ENCODE results near the gene HS3ST5.

The HS3ST5 gene

DNA sequence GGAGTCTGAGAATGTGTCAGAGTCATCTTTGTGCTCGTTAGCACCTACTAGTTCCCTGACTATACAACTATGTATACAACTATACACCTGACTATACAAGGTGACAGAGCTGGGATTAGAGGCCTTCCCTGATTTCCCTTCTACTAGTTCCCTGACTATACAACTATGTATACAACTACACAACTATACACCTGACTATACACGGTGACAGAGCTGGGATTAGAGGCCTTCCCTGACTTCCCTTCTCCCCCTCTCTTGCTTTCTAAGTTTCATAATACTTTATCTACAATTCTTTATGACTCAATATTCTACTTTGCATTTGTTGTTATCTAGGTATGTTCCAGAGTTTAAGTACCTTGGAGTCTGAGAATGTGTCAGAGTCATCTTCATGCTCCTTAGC, 68.0 kb downstream of the HS3ST5 start:
- in situ Hi-C loops (cut with MboI; ENCODE audit: low pct_unique_long_range_greater_than_20kb, low sequenced_read_pairs, unreplicated experiment), result no loop called here
- TF ChIP-seq, protein P1, sequence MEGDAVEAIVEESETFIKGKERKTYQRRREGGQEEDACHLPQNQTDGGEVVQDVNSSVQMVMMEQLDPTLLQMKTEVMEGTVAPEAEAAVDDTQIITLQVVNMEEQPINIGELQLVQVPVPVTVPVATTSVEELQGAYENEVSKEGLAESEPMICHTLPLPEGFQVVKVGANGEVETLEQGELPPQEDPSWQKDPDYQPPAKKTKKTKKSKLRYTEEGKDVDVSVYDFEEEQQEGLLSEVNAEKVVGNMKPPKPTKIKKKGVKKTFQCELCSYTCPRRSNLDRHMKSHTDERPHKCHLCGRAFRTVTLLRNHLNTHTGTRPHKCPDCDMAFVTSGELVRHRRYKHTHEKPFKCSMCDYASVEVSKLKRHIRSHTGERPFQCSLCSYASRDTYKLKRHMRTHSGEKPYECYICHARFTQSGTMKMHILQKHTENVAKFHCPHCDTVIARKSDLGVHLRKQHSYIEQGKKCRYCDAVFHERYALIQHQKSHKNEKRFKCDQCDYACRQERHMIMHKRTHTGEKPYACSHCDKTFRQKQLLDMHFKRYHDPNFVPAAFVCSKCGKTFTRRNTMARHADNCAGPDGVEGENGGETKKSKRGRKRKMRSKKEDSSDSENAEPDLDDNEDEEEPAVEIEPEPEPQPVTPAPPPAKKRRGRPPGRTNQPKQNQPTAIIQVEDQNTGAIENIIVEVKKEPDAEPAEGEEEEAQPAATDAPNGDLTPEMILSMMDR (IDR thresholded peaks at IDR 0.05; ENCODE audit: extremely low read depth, insufficient read depth, missing control alignments), result no peak
- no peak for DNase-seq (ENCODE audit: low spot score)

DNA sequence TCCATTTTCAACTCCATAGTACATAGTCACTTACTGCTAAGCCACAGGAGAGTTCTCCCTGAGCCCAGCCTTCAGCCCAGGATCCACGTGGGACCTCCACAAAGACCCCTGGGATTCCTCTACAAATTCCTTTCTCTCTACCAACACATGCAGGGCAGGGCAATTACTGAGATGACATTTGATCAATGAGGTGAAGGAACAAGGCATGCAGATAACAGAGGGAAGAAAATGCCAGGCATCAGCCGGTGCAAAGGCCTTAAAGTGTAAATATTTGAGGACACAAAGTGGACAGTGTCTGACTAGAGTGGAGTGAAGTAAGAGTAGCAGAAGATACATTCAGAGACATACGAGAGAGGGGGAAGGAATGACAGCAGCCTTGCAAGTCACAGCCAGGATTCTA, 70.2 kb downstream of the HS3ST5 start:
- in situ Hi-C loops (cut with MboI; ENCODE audit: low pct_unique_long_range_greater_than_20kb, low sequenced_read_pairs, unreplicated experiment), result no loop called here
- DNase-seq (ENCODE audit: low spot score), result no peak
- TF ChIP-seq, protein P1 (IDR thresholded peaks at IDR 0.05; ENCODE audit: extremely low read depth, insufficient read depth, missing control alignments), result no peak

DNA sequence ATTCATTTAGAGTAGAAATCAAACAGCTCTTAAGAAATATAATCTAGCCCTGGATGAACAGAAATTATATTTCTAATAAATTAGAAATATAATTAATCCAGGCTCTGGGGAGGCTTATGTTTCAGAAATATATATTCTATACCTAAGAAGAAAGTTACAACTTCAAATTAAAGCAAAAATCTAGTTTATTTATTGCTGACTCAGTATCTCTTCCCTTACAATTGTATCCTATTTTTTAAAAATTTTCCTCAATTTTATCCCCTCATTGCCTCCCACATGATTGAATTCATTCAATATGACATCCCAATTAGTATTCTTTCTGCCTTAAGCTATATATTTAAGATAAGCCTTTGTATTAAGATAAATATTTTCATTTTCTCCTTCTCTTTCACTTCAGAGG, 71.4 kb downstream of the HS3ST5 start:
- DNase-seq (ENCODE audit: low spot score), result no peak
- in situ Hi-C loops (cut with MboI; ENCODE audit: low pct_unique_long_range_greater_than_20kb, low sequenced_read_pairs, unreplicated experiment), result no loop called here
- TF ChIP-seq, protein P1 (IDR thresholded peaks at IDR 0.05; ENCODE audit: extremely low read depth, insufficient read depth, missing control alignments), result no peak

DNA sequence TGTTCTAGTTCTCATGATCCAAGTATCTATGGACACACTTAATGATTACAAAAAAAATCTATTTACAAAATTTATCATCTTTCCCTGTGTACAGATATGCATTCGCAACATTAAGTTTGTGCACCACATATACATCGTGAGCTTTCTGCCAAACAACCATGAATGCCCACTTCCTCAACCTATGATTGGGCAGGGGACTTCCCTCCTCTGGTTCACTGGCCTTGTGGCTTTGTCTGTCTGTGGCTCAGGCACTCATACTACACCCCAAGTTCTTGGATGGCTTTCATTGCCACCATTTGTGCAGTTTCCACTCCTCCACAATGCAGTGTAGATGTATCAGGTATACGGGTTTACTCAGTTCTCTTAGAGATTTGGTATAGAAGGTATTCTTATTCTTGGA, 74.9 kb downstream of the HS3ST5 start:
- no peak for DNase-seq (ENCODE audit: low spot score)
- in situ Hi-C loops (cut with MboI; ENCODE audit: low pct_unique_long_range_greater_than_20kb, low sequenced_read_pairs, unreplicated experiment), result no loop called here
- TF ChIP-seq, protein P1 (IDR thresholded peaks at IDR 0.05; ENCODE audit: extremely low read depth, insufficient read depth, missing control alignments), result no peak

DNA sequence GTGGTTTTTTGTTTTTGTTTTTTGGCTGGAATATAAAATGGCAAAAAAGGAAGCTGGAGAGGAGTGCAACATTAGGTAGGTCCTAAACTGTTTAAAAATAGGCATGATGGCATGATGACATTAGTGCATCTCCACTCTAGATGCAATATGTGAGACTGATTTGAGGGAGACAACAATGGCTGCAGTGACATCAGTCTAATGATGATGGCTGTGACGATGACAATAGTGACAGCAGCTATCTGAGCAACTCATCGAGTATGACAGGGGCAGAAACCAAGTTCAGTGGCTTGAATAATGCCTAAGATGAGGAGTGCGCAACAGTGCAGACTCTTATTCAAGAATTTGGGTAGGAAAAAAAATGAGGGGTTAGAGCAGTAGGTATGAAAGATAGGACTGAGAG, 82.0 kb downstream of the HS3ST5 start:
- TF ChIP-seq, protein P1 (IDR thresholded peaks at IDR 0.05; ENCODE audit: extremely low read depth, insufficient read depth, missing control alignments), result no peak
- in situ Hi-C loops (cut with MboI; ENCODE audit: low pct_unique_long_range_greater_than_20kb, low sequenced_read_pairs, unreplicated experiment), result no loop called here
- DNase-seq (ENCODE audit: low spot score), result no peak

DNA sequence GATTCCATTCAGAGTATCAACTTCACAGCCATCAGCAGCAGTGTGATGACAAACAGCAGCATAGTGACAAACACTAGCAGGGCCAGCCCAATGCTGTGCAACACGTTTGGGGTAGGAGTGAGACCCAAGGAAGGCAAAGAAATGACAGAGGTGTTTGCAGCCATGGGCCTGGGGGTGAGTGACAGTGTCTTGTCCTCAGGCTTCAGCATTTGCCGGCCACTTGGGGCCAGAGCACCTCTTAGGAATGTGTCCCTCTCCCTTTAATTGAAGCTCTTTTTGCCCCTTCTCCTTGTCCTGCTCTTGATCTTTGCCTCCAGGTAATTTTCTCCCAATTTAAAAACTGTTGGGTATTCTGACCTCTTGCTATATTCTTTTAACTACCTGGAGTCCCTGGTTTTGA, 84.4 kb downstream of the HS3ST5 start:
- TF ChIP-seq, protein P1 (IDR thresholded peaks at IDR 0.05; ENCODE audit: extremely low read depth, insufficient read depth, missing control alignments), result no peak
- no peak for DNase-seq (ENCODE audit: low spot score)
- in situ Hi-C loops (cut with MboI; ENCODE audit: low pct_unique_long_range_greater_than_20kb, low sequenced_read_pairs, unreplicated experiment), result no loop called here

DNA sequence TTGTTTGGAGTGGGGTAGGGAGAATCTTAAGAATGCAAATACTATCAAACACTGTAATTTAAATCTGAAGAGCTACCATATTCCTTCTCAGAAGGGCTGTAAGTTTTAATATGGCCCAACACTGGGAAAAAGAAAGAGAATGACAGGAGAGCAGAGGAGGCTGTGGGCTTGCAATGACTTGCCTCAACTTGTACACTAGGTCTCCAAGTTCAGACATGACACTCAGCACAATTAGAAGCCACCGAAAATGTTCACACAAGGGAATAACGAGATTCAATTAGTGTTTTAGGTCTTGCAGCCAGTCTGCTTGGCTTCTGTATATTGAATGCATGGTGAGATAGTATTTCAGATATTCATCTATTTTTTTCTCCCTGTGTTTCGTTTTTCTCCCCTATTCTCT, 89.4 kb downstream of the HS3ST5 start:
- in situ Hi-C loops (cut with MboI; ENCODE audit: low pct_unique_long_range_greater_than_20kb, low sequenced_read_pairs, unreplicated experiment), result no loop called here
- DNase-seq (ENCODE audit: low spot score), result no peak
- TF ChIP-seq, protein P1 (IDR thresholded peaks at IDR 0.05; ENCODE audit: extremely low read depth, insufficient read depth, missing control alignments), result no peak
